Measurements from ENCODE around the gene AVPI1.

AVPI1 gene

DNA sequence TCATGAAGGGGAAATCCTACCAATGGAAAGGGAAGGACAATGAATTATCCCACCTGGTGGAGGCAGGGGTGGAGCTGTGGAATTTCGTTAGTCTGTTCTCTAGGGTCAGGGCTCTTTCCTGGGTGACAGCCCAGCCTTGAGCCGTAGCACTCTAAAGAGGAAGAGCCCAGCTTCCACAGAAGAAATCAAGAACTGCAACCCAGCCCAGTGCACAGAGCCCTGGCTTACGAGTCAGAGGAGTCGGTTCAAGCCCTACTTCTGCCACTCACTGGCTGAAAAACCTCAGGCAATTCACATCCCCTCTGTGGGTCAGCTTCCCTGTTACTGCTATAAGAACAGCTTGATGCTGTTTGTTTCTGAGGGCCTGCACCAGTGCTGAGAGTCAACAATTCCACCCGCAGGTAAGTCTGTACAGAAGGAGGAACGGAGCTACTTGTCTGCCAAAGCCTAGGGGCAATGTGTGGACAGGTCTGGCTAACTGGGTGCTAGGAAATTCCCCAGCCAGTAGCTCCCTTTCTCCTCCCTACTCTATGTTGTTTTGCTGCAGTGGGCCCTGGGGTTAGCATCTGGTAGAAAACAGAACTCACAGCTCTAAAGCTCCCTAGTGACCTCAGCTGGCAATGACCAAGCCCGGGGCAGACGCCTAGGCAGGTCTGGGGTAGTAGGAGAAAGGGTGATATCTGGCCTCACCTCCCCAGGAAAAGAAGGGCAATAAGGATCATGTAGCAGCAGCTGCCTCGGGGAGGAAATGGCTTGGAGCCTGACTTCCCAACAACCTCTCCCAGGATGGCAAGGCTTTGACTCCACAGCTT is 3.3 kb downstream of the AVPI1 start:
- Histone ChIP-seq H3K9me3 (ENCODE audit: low read length) (no peaks in the 10 kb centered on the region), H2AFZ (ENCODE audit: low read depth, low read length) (no peak overlapping the region), H3K27me3 (ENCODE audit: insufficient read depth, low read length) (no peaks in the 10 kb centered on the region), H3K4me1 (ENCODE audit: insufficient read depth, low read length) (peaks cover 11% of the 10 kb centered on the region), H3K36me3 (ENCODE audit: insufficient read depth, low read length) (no peaks in the 10 kb centered on the region), H3K4me3 (ENCODE audit: low read length) (no peak overlapping the region)

DNA sequence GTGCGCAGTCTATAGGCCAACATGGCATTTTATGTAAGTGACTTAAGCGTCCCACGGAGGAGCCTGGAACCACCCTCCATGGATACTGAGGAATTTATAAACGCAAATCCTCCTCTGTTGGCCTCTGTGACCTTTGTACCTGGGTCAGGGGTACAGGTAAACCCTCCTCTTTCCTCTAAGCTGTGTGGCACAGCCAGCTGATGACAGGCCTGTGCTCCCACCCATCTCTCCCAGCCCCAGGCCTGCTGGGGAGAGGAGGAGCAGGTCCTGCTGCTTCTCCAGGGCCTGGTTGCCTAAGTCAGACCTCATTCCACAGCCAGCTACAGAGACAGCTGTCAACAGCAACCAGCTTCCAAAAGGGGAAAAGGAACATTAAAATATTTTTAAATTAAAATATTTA is 5.0 kb downstream of the AVPI1 start:
- H3K4me3 ChIP-seq (ENCODE audit: low read length), result no peak overlapping the region
- no peaks in the 10 kb centered on the region for H3K27me3 ChIP-seq (ENCODE audit: insufficient read depth, low read length)
- no peaks in the 10 kb centered on the region for H3K36me3 ChIP-seq (ENCODE audit: insufficient read depth, low read length)
- peaks cover 2% of the 10 kb centered on the region for H3K4me1 ChIP-seq (ENCODE audit: insufficient read depth, low read length)
- no peak overlapping the region for H2AFZ ChIP-seq (ENCODE audit: low read depth, low read length)
- H3K9me3 ChIP-seq (ENCODE audit: low read length), result no peaks in the 10 kb centered on the region

DNA sequence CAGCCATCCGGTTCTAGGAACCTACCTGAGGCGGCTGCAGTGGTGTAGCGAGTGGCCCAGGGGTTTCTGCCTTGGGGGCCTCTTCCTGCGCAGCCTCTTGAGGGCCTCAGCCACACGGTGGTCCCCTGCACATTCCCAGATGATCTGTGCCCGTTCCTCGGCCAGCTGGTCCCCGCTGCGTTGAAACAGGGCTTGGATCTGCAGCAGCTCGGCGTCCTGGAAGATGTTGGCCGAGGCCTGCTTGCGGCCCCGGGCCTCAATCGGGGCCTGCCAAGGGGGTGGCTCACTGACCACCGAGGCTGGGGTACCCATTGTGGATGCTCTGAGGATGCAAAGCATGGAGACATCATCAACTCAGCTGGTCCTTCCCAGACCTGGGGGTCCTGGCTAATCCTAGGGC is 7.4 kb downstream of the AVPI1 start:
- Histone ChIP-seq H3K27me3 (ENCODE audit: insufficient read depth, low read length) (no peaks in the 10 kb centered on the region), H3K9me3 (ENCODE audit: low read length) (no peaks in the 10 kb centered on the region), H2AFZ (ENCODE audit: low read depth, low read length) (no peak overlapping the region), H3K36me3 (ENCODE audit: insufficient read depth, low read length) (peaks cover 15% of the 10 kb centered on the region), H3K4me1 (ENCODE audit: insufficient read depth, low read length) (no peaks in the 10 kb centered on the region), H3K4me3 (ENCODE audit: low read length) (no peak overlapping the region)

DNA sequence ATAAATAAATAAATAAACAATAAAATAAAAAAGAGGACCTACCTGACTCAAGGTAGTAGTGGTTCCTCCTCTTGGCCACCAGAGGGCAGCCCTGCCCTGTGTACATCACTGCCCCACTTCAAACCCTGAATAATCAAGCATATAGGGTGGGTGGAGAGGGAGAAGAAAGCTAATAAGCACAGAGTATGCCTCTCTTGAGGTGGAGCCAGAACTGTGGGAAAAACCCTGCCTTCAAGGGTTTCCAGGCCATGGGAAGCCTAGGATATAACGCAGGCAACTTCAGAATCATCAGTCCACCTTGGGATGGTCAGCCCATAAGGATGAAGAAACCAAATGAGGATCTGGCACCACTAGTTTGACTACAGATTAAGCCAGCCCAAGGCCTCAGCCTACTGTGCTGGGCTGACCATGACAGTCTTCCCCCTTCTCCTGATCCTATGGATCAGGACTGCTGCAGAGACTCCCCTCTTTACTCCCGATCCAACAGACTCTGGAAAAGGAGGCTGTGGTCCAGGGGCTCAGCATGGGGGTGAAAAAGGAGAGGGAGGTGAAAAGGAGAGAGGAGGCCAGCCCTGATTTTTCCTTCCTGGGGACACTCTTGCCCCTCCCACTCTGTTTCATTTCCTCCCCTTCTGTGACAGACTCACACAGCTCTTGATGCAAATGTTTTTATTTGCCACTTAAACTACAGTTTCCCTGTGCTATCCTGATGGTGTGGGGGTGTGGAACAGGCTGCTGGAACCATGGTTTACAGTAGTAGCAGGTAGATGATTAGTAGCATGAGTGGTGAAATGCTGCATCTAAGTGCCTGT is 10.1 kb downstream of the AVPI1 start:
- H3K4me1 ChIP-seq (ENCODE audit: insufficient read depth, low read length), result no peaks in the 10 kb centered on the region
- no peak overlapping the region for H2AFZ ChIP-seq (ENCODE audit: low read depth, low read length)
- no peak overlapping the region for H3K4me3 ChIP-seq (ENCODE audit: low read length)
- H3K9me3 ChIP-seq (ENCODE audit: low read length), result no peaks in the 10 kb centered on the region
- H3K36me3 ChIP-seq (ENCODE audit: insufficient read depth, low read length), result peaks cover 30% of the 10 kb centered on the region
- H3K27me3 ChIP-seq (ENCODE audit: insufficient read depth, low read length), result no peaks in the 10 kb centered on the region

DNA sequence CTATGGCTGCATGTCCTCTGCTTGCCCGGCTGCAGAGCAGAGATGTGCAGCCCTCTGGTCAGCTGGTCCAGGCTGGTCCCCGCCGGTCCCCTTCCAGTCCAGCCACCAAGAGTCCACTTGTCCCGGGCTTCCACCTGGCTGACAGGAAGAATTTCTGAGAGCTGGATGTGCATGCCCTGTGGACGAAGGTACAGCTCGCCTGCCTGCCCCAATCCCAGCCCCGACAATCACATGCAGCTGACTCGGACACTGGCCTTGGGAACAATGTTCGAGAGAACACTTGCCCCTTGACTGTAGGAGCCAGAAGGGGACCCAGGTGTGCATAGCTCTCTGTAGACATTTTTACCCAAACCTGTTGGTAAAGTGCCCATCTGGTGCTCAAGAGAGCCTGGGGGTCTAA is 11.8 kb downstream of the AVPI1 start:
- Histone ChIP-seq H3K36me3 (ENCODE audit: insufficient read depth, low read length) (peaks cover 38% of the 10 kb centered on the region), H3K4me1 (ENCODE audit: insufficient read depth, low read length) (no peaks in the 10 kb centered on the region)

GRCh38 chr10:97673736-97674525 is 13.1 kb downstream of the AVPI1 start:
- no peaks in the 10 kb centered on the region for H3K9me3 ChIP-seq (ENCODE audit: low read length)
- no peak overlapping the region for H2AFZ ChIP-seq (ENCODE audit: low read depth, low read length)
- no peaks in the 10 kb centered on the region for H3K4me1 ChIP-seq (ENCODE audit: insufficient read depth, low read length)
- H3K27me3 ChIP-seq (ENCODE audit: insufficient read depth, low read length), result no peaks in the 10 kb centered on the region
- H3K36me3 ChIP-seq (ENCODE audit: insufficient read depth, low read length), result peaks cover 49% of the 10 kb centered on the region
- H3K4me3 ChIP-seq (ENCODE audit: low read length), result no peak overlapping the region

More for the DNA sequence above, 11.8 kb downstream of the AVPI1 start:
- no peak overlapping the region for H3K4me3 ChIP-seq (ENCODE audit: low read length)
- no peak overlapping the region for H2AFZ ChIP-seq (ENCODE audit: low read depth, low read length)
- no peaks in the 10 kb centered on the region for H3K27me3 ChIP-seq (ENCODE audit: insufficient read depth, low read length)
- no peaks in the 10 kb centered on the region for H3K9me3 ChIP-seq (ENCODE audit: low read length)

DNA sequence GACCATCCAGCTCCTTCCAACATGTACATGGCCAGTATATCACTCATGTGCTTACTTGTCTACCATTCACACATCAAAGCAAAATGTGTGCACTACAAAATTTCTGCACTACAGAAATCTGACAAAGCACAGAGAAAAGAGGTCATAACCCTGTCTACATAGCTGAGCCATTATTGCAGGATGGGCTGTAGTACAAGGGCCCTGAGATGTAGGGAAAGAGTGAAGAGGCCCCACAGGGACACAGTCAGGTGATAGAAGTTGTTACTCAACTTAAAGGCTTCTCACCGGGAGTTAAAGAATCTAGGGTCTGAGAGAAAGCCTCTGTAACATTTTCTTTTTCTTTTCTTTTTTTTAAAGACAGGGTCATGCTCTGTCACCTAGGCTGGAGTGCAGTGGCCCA is 17.5 kb downstream of the AVPI1 start:
- no peaks in the 10 kb centered on the region for H3K9me3 ChIP-seq (ENCODE audit: low read length)
- no peaks in the 10 kb centered on the region for H3K4me1 ChIP-seq (ENCODE audit: insufficient read depth, low read length)
- H3K36me3 ChIP-seq (ENCODE audit: insufficient read depth, low read length), result peaks cover 66% of the 10 kb centered on the region
- no peak overlapping the region for H2AFZ ChIP-seq (ENCODE audit: low read depth, low read length)
- H3K27me3 ChIP-seq (ENCODE audit: insufficient read depth, low read length), result no peaks in the 10 kb centered on the region
- no peak overlapping the region for H3K4me3 ChIP-seq (ENCODE audit: low read length)

- H3K27me3 ChIP-seq (ENCODE audit: insufficient read depth, low read length), result no peaks in the 10 kb centered on the region
- no peaks in the 10 kb centered on the region for H3K9me3 ChIP-seq (ENCODE audit: low read length)
- H3K4me3 ChIP-seq (ENCODE audit: low read length), result no peak overlapping the region
- no peak overlapping the region for H2AFZ ChIP-seq (ENCODE audit: low read depth, low read length)
- H3K4me1 ChIP-seq (ENCODE audit: insufficient read depth, low read length), result no peaks in the 10 kb centered on the region
- peaks cover 71% of the 10 kb centered on the region for H3K36me3 ChIP-seq (ENCODE audit: insufficient read depth, low read length)
Observed at GRCh38 chr10:97667463-97667862, 19.6 kb downstream of the AVPI1 start.

- Histone ChIP-seq H3K9me3 (ENCODE audit: low read length) (no peaks in the 10 kb centered on the region), H3K4me3 (ENCODE audit: low read length) (no peak overlapping the region), H2AFZ (ENCODE audit: low read depth, low read length) (no peak overlapping the region), H3K4me1 (ENCODE audit: insufficient read depth, low read length) (no peaks in the 10 kb centered on the region), H3K36me3 (ENCODE audit: insufficient read depth, low read length) (peaks cover 75% of the 10 kb centered on the region), H3K27me3 (ENCODE audit: insufficient read depth, low read length) (no peaks in the 10 kb centered on the region)
Observed at GRCh38 chr10:97666992-97667391, 20.0 kb downstream of the AVPI1 start.

DNA sequence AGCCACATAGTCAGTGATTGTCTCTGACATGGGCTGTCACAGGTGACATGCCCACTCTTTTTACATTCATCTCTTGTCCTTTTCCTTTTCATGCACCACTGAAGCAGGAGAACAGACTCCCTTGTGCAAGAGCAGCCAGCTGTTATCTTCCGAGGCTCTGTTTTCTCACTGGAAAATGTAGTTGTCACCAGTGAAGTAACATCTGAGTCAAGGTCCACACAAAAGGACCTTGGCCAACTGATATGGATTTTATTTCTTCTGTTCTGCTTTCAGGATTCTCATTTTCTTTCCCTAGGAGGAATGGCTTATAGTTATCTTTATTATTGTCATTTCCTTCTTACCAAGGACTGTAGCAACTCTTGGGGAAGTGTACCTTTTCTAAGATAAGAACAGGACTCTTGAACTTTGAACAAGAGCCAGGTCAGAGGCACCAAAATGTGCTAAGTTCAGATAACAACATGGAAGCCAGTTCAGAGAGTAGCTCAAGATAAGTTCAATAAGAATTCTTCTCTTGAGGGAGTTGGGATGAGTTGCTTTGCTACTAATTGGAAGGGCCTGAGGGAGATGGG is 22.7 kb downstream of the AVPI1 start:
- Histone ChIP-seq H3K4me3 (ENCODE audit: low read length) (no peak overlapping the region), H3K36me3 (ENCODE audit: insufficient read depth, low read length) (peaks cover 69% of the 10 kb centered on the region)

DNA sequence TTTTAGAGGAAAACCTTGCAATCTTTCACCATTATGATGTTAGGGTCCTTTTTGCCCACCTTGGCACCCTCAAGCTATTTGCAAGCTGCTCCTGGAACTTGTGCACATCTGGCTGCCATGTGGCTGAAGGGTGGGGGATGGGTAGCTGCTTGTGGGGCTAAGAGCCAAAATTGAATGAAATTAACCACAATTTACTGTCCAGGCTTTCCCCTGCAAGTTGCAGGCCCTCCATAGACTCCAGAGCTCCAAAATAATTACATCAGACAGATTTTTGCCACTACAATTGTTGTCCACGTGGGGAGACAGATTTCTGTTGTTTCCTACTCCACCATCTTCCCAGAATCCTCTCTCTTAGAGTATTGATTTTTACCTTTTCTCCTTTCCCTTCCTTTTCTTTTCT is 27.5 kb downstream of the AVPI1 start:
- Histone ChIP-seq H3K4me1 (ENCODE audit: insufficient read depth, low read length) (no peaks in the 10 kb centered on the region), H3K27me3 (ENCODE audit: insufficient read depth, low read length) (no peaks in the 10 kb centered on the region), H3K36me3 (ENCODE audit: insufficient read depth, low read length) (peaks cover 68% of the 10 kb centered on the region), H3K9me3 (ENCODE audit: low read length) (no peaks in the 10 kb centered on the region), H3K4me3 (ENCODE audit: low read length) (no peak overlapping the region), H2AFZ (ENCODE audit: low read depth, low read length) (no peak overlapping the region)

More for the DNA sequence above, 22.7 kb downstream of the AVPI1 start:
- Histone ChIP-seq H3K9me3 (ENCODE audit: low read length) (no peaks in the 10 kb centered on the region), H3K27me3 (ENCODE audit: insufficient read depth, low read length) (no peaks in the 10 kb centered on the region), H2AFZ (ENCODE audit: low read depth, low read length) (no peak overlapping the region), H3K4me1 (ENCODE audit: insufficient read depth, low read length) (no peaks in the 10 kb centered on the region)

- Histone ChIP-seq H3K4me3 (ENCODE audit: low read length) (no peak overlapping the region), H3K9me3 (ENCODE audit: low read length) (no peaks in the 10 kb centered on the region), H3K36me3 (ENCODE audit: insufficient read depth, low read length) (peaks cover 66% of the 10 kb centered on the region), H3K27me3 (ENCODE audit: insufficient read depth, low read length) (no peaks in the 10 kb centered on the region), H2AFZ (ENCODE audit: low read depth, low read length) (no peak overlapping the region), H3K4me1 (ENCODE audit: insufficient read depth, low read length) (no peaks in the 10 kb centered on the region)
Observed at GRCh38 chr10:97656777-97657176, 30.3 kb downstream of the AVPI1 start.

Measured in neuron (in vitro differentiated cells).